ENCODE results near the gene KRTAP10-2.
"Not testable (repeated sequence)": the region's sequence is repeated elsewhere in the genome, so short reads cannot be mapped to it uniquely, and the experiment has no call there.

The KRTAP10-2 gene, protein sequence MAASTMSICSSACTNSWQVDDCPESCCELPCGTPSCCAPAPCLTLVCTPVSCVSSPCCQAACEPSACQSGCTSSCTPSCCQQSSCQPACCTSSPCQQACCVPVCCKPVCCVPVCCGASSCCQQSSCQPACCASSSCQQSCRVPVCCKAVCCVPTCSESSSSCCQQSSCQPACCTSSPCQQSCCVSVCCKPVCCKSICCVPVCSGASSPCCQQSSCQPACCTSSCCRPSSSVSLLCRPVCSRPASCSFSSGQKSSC

DNA sequence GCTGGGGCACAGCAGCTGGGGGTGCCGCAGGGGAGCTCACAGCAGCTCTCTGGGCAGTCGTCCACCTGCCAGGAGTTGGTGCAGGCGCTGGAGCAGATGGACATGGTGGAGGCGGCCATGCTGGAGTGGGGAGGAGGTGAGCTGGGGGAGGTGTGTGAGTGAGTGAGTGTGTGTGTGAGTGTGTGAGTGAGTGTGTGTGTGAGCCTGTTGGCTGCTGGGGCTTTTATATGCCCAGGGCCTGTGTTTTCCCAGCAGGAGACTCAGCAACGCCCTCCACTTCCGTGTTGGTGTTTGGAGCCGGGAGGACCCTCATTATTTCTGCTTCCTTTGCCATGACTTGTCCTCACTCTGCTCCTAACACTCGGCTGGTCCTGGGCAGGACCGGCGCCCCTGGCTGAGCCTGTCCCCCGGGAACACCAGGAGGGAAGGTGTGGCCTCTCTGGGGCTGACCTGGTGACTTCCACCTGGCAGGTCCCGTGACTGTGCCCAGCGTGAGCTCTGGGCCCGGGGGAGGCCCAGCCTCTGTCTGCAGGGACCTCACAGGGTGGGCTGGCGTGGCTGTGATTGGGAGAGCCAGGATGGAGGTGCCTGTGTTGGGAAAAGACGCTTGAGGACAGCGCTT lies at the start of gene KRTAP10-2:
KRTAP10-2 (minus strand) TSS at position 166 of the 622 bp plus-strand sequence; CDS start at position 119, 47 bp downstream.
- no peak for DNase-seq

DNA sequence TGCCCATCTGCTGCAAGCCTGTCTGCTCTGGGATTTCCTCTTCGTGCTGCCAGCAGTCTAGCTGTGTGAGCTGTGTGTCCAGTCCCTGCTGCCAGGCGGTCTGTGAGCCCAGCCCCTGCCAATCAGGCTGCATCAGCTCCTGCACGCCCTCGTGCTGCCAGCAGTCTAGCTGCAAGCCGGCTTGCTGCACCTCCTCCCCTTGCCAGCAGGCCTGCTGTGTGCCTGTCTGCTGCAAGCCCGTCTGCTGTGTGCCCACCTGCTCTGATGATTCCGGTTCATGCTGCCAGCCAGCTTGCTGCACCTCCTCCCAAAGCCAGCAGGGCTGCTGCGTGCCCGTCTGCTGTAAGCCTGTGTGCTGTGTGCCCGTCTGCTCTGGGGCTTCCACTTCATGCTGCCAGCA lies 49.8 kb upstream of the KRTAP10-2 start:
- DNase-seq, result not testable (repeated sequence)

DNA sequence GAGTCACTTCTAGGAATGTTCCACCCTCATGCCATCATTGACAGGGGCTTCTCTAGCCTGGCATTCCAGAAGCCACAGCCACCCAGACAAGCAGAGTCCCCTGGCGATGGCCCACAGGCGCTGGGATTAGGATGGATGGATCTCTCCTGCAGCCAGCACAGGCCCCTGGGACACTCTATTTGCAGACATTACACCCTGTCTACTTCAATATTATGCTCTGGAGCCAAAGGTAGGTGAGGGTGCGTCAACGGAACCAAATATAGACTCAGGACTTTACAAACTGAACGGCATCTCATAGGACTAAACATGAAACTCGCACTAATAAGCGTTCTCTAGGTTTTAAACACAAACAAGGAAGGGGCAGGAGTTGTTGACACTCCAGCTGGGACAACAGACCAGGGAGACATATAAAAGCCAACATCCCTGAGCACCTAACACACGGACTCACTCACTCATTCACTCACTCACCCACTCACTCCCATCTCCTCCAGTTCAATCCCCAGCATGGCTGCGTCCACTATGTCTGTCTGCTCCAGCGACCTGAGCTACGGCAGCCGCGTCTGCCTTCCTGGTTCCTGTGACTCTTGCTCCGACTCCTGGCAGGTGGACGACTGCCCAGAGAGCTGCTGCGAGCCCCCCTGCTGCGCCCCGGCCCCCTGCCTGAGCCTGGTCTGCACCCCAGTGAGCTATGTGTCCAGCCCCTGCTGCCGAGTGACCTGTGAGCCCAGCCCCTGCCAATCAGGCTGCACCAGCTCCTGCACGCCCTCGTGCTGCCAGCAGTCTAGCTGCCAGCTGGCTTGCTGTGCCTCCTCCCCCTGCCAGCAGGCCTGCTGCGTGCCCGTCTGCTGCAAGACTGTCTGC lies 49.0 kb upstream of the KRTAP10-2 start, which contains the start of gene KRTAP10-7:
KRTAP10-7 (plus strand) TSS at position 480 of the 861 bp plus-strand sequence; CDS start at position 505, 25 bp downstream.
- DNase-seq, result not testable (repeated sequence)

DNA sequence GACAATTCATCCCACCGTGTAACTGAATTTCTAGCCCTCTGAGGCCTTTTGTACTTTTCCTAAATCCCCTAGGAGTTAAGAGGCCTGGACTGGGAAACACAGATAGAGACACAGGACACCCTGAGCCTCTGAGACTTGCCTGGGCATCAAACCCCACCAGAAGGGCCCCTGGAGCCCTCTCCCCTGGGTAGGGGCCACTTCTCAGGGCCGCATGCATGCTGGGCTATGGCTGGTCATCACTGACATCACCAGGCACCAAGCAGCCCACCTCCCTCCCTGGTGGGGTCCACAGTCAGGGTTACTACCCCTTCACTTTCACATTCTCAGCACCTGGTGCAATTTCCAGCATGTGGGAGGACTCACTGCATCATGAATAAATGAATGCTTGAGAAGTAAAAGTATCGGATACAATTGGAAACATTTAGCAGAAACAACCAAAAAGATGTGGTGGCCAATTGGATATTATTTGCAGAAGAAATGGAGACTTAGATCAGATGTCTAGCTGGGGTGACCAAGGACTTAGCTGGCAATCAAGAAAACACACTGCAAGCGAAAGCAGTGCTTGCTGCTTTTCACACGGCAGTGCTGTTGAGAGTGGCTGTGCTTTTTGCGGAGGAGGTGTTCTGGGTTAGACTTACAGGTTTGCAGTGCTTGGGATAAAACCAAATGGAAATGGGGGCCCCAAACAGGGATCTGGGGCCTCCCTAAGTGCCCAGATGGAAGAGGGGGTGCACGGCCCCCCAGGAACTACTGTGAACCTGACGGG lies 48.1 kb upstream of the KRTAP10-2 start:
- no peak for DNase-seq

DNA sequence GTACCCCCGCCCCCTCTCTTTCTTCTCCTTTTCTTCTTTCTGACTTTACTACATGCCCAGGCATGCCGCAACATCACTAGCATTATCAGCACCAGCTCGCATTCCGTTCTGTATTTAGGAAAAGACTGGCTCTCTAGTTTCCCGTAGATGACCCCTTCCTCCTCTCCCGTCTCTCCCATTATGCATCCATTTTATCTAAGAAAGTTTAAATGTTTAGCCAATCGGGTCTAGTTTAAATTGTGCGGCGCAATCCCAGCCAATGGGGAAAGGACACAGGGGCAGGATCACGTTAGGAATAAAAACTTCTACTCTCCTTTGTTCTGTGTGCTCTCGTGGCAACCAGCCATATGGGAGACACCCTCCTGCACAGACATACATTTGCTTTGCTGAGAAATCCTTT lies 46.8 kb upstream of the KRTAP10-2 start:
- DNase-seq, result no peak

DNA sequence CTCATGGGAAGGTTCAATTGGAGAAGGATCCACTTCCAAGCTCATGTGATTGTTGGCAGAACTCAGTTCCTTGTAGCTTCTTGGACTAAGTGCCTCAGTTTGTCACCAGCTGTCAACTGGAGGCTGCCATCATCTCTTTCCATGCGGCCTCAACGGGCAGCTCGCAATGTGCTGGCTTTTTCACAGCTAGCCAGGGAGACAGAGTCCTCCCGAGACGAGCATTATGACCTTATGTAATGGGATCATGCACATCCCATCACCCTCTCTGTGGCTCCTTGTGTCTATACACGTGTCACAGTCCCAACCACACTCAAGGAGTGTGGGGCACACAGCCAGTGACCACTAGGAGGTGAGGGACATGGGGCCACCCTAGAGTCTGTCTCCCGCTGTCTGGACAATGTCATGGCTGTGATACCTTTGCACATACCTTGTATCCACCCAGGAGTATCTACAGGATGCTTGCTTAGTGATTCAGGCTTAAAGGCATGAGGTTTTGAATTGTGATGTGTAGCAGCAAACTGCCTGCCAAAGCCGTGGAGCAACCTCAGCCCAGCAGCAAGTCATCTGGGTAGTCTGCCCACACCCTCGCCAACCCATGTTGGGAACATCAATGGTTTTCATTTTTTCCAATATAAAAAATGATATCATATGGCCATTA lies 44.9 kb upstream of the KRTAP10-2 start:
- no peak for DNase-seq

DNA sequence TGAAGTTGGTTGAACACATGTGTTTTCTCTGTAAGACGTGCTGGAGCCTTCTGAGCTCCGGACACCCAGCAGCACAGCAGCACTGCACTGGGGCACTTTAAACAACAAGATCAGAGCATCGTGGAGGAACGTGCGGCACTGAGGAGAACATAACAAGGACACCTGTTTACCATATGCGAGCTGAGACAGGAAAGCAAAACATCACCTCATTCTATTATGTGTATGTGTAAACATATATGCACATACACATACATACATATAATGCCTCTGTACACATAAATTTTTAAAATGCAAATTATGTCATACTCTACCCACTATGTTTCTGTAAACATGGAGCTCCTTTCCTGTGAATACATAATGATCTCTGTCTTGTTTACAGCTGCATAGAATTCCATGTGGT lies 44.2 kb upstream of the KRTAP10-2 start:
- DNase-seq, result no peak

DNA sequence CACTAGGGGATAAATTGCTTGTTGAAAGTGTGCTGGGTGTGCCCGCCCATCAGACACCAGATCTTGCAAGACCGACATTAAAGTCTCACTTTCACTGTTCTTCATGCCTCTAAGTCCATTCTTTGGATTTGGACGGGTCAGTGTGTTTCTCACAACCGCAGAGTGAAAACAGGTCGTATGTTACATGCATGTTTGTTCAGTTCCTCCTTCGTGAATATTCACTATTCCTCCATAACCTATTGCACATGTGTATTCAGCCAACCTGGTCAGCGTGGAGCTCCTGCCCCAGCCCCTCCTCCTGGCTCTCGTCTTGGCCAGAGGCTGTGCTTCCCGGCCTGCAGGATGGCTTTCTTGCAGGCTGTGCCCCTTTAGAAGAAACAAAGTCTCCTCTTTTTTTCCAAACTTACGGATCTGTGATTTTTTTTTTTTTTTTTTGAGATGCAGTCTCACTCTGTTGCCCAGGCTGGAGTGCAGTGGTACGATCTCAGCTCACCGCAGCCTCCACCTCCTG lies 43.2 kb upstream of the KRTAP10-2 start:
- no peak for DNase-seq

DNA sequence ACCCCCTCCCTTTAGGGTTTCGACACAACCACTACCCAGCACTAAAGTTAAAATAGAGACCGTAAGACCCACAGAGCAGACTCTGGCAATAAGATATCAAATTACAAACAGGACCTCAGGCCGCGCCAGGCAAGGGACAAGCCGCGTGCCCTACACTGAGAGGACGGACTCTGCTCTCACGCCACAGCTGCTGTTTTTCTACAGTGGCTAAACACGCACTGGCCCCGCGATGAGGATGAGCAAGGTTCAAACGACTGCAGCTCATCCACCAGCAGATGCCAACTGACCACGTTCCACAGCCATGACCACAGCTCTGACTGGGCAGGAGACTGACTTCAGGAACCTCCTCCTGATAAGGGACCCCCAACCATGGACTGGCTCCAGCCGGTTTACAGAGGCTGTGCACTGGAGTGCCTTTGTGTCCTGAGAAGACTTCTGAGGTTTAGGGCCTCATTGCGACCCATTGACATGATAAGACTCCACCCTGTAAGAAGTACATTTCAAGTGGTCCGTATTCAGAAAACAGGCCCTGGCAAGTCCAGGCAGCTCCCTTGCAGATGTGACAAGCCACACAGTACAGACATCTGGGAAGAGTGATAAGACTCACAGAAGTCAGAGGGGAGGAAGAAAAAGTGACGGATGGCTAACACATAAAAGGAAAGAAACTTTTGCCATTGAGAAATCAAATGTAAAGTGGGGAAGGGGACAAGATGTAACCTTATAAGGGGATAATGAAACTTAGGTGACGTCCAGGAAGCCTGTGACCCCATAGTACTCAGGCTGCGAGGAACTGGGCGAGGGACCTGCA lies 42.5 kb upstream of the KRTAP10-2 start:
- DNase-seq, result no peak

DNA sequence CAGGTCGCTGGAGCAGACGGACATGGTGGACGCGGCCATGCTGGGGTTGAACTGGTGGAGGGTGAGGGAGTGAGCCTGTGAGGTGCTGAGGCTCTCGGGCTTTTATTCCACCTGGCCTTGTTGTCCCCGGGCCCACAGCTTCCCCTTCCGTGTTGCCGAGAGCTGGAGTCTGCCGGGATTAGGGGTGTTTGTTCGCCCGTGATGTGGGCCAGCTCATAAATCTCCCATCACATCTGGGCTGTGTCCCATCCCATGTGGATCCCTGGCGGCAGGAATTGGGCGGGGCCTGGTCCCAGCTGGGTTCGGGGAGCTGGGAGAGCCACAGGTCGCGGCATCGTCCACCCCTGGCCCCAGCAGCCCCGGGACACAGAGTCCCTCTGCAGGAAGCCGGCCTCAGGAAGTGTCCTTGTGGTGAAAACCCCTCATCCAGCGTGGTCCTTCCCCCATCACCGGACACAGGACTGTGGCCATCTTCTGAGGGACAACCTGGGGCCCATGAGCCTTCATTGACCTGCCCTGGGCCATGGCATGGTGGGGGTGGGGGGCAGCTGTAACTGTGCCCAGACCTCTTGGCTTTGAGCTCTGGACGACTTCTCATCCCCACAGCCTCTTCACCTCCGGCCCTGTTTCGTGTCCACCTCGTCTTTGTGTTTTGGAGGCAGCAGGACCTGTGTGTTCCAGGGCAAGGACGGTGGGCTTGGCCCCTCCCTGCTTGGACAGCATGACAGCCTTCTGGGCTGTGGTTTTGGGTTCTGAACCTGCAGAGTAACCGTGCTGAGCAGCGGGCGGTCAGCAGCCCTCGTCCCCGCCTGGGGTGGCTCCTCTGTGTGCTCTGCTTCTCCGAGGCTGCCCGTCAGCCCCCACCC lies 41.4 kb upstream of the KRTAP10-2 start, which contains the start of gene KRTAP10-6:
KRTAP10-6 (minus strand) TSS at position 60 of the 866 bp plus-strand sequence; CDS start at position 39, 21 bp downstream.
- DNase-seq, result no peak

DNA sequence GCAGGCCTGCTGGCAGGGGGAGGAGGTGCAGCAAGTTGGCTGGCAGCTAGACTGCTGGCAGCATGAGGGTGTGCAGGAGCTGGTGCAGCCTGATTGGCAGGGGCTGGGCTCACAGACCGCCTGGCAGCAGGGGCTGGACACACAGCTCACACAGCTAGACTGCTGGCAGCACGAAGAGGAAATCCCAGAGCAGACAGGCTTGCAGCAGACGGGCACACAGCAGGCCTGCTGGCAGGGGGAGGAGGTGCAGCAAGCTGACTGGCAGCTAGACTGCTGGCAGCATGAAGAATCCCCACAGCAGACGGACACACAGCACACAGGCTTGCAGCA lies 40.5 kb upstream of the KRTAP10-2 start:
- DNase-seq, result not testable (repeated sequence)

DNA sequence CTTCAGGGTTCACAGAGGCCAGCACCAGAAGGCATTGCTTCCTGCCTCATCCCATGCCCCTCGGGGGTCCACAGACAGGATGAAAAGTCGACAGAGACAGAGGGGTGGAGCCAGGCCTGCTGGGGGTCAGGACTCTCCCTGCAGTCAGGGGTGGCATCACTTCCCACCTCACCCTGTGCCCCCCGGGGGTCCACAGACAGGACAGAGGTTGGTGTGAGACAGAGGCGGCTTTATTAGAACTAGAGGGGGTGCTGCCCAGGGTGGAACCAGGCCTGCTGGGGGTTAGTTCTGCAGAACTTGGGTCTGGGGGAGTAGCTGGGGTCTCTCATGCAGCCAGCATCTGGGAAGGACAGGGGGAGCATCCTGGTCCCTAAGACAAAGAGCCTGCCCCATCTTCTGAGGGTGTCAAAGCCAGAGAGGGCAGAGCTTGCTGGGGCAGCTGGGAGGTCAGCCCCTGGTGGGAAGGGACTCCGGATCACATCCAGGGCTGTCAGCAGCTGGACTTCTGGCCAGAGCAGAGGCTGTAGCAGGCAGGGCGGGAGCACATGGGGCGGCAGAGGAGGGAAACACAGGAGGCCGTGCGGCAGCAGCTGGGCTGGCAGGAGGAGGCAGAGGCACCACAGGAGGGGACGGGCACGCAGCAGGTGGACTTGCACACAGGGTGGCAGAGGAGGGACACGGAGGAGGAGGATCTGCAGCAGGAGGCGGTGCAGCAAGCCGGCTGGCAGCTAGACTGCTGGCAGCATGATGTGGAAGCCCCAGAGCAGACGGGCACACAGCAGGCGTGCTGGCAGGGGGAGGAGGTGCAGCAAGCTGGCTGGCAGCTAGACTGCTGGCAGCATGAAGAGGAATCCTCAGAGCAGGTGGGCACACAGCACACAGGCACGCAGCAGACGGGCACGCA lies 39.8 kb upstream of the KRTAP10-2 start:
- not testable (repeated sequence) for DNase-seq

DNA sequence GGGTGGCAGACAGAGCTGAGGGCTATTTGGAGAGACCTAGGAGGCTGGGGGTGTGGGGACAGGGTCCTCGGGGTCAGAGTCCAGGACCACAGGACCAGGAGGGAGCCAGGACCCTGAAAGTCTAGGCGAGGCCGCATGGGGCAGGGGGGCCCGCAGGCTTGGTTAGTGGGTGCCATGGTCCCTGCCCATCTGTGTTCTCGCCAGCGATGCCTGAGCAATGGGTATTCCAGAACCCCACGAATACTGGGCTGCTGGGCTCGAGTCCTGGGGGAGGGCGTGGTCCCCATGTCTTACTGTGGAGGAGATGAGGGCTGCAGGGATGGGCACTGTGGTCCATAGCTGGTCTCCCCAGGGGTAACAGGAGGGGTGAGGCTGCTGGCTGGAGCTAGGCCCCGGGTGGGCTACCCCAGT lies 39.0 kb upstream of the KRTAP10-2 start:
- no peak for DNase-seq

DNA sequence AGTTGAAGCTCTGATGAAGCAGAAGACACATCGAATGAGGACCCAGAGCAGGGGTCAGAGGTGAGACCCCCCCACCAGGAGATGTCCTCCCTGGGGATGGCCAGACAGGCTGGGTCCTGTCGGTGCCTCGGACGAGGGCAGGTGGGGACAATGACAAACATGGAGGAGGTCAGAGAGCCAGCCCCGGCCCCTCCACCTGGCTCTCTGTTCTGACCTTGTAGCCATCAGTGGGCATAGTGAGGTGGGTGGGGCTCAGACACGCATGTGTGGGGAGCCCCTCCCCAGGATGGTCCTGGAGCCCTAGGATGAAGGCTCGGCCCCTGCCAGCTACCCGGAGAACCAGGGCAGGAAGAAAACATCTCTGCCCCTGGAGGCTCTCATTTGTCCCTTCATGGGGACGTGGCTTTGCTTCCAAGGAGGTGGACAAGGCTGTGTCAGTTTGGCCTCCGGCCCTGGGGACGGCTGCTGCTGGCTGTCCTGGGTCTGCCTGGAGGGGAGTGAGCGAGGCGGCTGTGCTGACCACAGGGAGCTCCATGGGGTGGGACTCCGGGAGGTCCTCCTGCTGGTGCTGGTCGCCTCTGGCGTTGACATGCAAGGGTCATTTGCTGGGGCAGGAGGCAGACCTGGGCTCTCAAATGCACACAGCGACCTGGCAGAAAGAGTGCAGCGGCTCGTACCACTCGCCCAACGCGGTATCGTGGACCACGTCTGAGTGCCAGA lies 38.4 kb upstream of the KRTAP10-2 start:
- DNase-seq, result no peak

DNA sequence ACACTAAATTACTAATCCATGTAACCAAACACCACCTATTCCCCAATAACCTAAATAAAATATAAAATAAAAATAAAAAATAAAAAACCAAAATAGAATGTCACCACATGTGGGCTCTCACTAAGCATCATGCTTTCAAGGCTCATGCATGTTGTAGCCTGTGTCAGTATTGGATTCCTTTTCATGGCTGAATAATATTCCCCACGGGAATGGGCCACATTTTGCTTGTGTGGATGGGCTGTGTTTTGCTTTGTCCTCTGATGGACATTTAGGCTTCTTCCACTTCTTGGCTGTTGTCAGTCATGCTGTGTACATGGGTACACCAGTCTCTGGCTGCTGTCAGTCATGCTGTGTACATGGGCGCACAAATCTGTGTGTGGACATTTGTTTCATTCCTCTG lies 37.8 kb upstream of the KRTAP10-2 start:
- DNase-seq, result no peak

DNA sequence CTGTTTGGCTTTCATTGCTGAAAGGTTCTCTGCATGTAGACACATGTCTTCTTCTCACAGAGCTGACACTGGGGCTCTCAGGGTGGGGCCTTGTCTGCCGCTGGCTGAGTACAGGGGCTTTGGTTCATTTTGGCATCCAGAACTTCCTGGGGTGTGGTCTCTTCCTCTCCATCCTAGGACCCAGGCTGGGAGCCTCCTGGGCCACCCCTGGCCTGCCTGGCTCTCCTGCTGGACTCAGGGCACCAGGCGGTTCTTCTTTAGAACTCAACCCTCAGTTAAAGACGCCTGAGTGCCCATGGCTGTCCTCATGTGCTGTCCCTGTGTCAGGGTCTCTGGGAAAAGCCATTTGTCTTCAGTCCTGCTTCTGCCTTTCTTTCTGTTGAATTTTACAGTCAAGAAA lies 34.6 kb upstream of the KRTAP10-2 start:
- DNase-seq, result no peak

DNA sequence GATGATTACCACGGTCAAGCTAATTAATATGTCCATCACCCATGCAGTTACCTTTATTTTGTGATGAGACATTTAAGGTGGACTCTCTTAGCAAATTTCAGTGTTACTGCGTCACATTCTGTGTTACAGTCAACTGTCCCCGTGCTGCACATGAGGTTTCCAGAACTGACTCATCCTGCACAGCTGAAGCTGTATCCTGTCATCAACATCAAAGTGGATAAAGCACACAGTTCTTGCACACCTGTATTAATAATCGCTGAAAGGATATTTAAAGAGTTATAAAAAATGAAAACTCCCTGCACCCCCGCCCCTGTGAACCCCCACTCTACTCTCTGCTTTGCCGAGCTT lies 32.5 kb upstream of the KRTAP10-2 start:
- DNase-seq, result peak; percentile 4

DNA sequence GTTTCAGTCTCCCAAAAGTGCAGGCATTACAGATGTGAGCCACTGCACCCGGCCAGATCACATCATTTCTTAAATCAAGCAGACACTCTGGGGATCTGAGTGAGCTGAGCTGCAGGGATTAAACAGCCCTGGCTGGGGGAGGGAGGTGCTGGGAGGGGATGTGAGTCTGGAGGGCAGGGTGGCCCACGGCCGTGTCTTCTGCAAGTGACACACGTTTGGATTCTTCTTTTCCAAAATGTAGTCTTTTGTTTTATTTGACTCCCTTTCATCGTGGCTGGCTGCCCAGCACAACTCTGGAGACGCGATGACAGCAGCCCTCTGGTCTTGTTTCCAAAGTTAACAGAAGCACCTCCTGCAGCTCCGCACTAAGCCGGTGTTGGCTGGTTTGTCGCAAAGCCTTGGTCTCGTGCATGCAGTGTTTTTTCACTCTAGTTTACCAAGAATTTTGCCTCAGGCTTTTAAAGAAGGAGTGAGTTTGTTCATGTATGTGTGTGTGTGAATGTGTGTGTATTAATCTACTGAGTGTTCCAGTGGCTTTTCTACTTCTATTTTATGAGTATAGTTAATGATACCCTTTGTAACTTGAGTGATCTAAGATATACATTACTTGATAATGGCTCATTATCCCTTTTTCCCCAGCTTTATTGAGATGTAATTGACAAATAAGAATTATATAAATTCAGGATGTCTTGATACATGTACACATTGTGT lies 31.9 kb upstream of the KRTAP10-2 start:
- no peak for DNase-seq
